ENCODE measurements around the gene THY1.

The THY1 gene

GRCh38 chr11:119422809-119423508, at the start of gene THY1:
Gene THY1, minus strand, starts transcription at chr11:119423172. Its CDS starts 2,267 bp downstream, at chr11:119420905.
- TF ChIP-seq CTCF (IDR thresholded peaks at IDR 0.05; ENCODE audit: low read length, missing control alignments) = no peak
- DNase-seq (ENCODE audit: low read depth) = no peak
- peak within 1 kb of the TSS; percentile 60 for H3K4me3 ChIP-seq (replicated peaks; ENCODE audit: low read depth, low read length)

GRCh38 chr11:119472186-119472855, 49.3 kb upstream of the THY1 start:
- H3K4me3 ChIP-seq (replicated peaks; ENCODE audit: low read depth, low read length) = no peak overlapping the region
- TF ChIP-seq CTCF (IDR thresholded peaks at IDR 0.05; ENCODE audit: low read length, missing control alignments) = no peak
- no peak for DNase-seq (ENCODE audit: low read depth)

- no peak overlapping the region for H3K4me3 ChIP-seq (replicated peaks; ENCODE audit: low read depth, low read length)
- no peak for TF ChIP-seq CTCF (IDR thresholded peaks at IDR 0.05; ENCODE audit: low read length, missing control alignments)
- DNase-seq (ENCODE audit: low read depth) = no peak
Measured at GRCh38 chr11:119471329-119471728, 48.4 kb upstream of the THY1 start.

- peak; percentile 83 for DNase-seq (ENCODE audit: low read depth)
- TF ChIP-seq CTCF (IDR thresholded peaks at IDR 0.05; ENCODE audit: low read length, missing control alignments) = no peak
- H3K4me3 ChIP-seq (replicated peaks; ENCODE audit: low read depth, low read length) = no peak overlapping the region
Measured at GRCh38 chr11:119470317-119471291, 47.6 kb upstream of the THY1 start.

- no peak for TF ChIP-seq CTCF (IDR thresholded peaks at IDR 0.05; ENCODE audit: low read length, missing control alignments)
- DNase-seq (ENCODE audit: low read depth) = no peak
- no peak overlapping the region for H3K4me3 ChIP-seq (replicated peaks; ENCODE audit: low read depth, low read length)
Measured at GRCh38 chr11:119469506-119469905, 46.5 kb upstream of the THY1 start.

GRCh38 chr11:119468511-119468910, 45.5 kb upstream of the THY1 start:
- no peak overlapping the region for H3K4me3 ChIP-seq (replicated peaks; ENCODE audit: low read depth, low read length)
- DNase-seq (ENCODE audit: low read depth) = no peak
- TF ChIP-seq CTCF (IDR thresholded peaks at IDR 0.05; ENCODE audit: low read length, missing control alignments) = no peak

Data from fibroblast of pulmonary artery (primary cell).